Stomach (tissue), 4 donors: ENCODE data around the gene CHST11.

Experiments used
- CTCF ChIP-seq, 7 experiments: fragments of 450-650 bp in 4 of 7; fragments of 200-600 bp in 3 of 7; sonication (generic) in 3 of 7; IDR thresholded peaks; one replicate each; pipeline ENCODE4 v1.5.1; 2016 to 2019; ENCODE audit warnings: antibody characterized with exemption in 7 of 7, control low read depth in 2 of 7, mild to moderate bottlenecking in 1 of 7
- POLR2A ChIP-seq, 4 donors: fragments of 450-650 bp; IDR thresholded peaks; one replicate each; pipeline ENCODE4 v1.6.1; 2016; ENCODE audit warnings: antibody characterized with exemption in 4 of 4, control low read depth in 2 of 4, mild to moderate bottlenecking in 1 of 4, moderate library complexity in 1 of 4

GRCh38 chr12:104736307-104736706 lies 279.6 kb downstream of the CHST11 start:
- no peak for TF ChIP-seq CTCF (IDR thresholded peaks at IDR 0.05)
- TF ChIP-seq POLR2A (IDR thresholded peaks at IDR 0.05): no peak
